Astrocyte (in vitro differentiated cells and primary cell): ENCODE data around the gene RPL9.

Experiments used
- CTCF ChIP-seq: IDR thresholded peaks from 2 replicates; pipeline ENCODE4 v1.5.1; 2011; ENCODE audit warnings: low read depth, mild to moderate bottlenecking, inconsistent platforms, low read length, moderate library complexity; ENCODE audit not compliant: insufficient read depth
- EZH2 ChIP-seq: IDR thresholded peaks from 2 replicates; pipeline ENCODE4 v1.6.1; 2012; ENCODE audit warnings: mild to moderate bottlenecking, low read length, inconsistent platforms; ENCODE audit not compliant: insufficient read depth

GRCh38 chr4:39494354-39494753, 35.6 kb upstream of the RPL9 start:
- TF ChIP-seq CTCF (no peak), EZH2 (no peak)
